ENCODE measurements around the gene MYO1F.
A peak's percentile ranks its signal among the peaks of the same experiment; 100 is the strongest.
"Not testable (repeated sequence)": the region's sequence is repeated elsewhere in the genome, so short reads cannot be mapped to it uniquely, and the experiment has no call there.

Gene MYO1F

GRCh38 chr19:8577247-8577646 is at the start of gene MYO1F:
TSS of gene MYO1F (minus strand) at chr19:8577442. CDS start at chr19:8577309, 133 bp downstream.
- H3K9me3 Mint-ChIP-seq = peaks cover 7% of the 10 kb centered on the region
- H3K4me1 Mint-ChIP-seq = peaks cover 45% of the 10 kb centered on the region
- H3K36me3 Mint-ChIP-seq = peaks cover 16% of the 10 kb centered on the region
- DNase-seq (ENCODE audit: low spot score in 2 of 2) (no peak), ATAC-seq (ENCODE audit: low read depth) (peak; percentile 36)
- no peaks in the 10 kb centered on the region for H3K27me3 Mint-ChIP-seq
- H3K27ac Mint-ChIP-seq = peak within 1 kb of the TSS; percentile 91
- H3K4me3 Mint-ChIP-seq = peak within 1 kb of the TSS; percentile 89

DNA sequence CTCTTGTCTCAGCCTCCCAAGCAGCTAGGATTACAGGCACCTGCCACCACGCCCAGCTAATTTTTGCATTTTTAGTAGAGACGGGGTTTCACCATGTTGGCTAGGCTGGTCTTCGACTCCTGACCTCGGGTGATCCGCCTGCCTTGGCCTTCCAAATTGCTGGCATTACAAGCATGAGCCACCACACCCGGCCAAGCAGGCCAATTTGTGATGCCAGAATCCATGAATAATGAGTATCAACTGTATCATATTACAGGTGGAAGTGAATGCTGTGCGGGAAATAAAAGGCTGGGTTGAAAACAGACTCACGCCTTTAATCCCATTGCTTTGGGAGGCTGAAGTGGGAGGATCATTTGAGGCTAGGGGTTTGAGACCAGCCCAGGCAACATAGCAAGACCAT is 49.6 kb upstream of the MYO1F start:
- Mint-ChIP-seq H3K36me3 (peaks cover 4% of the 10 kb centered on the region), H3K27me3 (peaks cover 7% of the 10 kb centered on the region), H3K27ac (no peak overlapping the region), H3K4me3 (no peak overlapping the region), H3K4me1 (no peaks in the 10 kb centered on the region), H3K9me3 (peaks cover 4% of the 10 kb centered on the region)
- ATAC-seq (ENCODE audit: low read depth) (no peak), DNase-seq (ENCODE audit: low spot score in 2 of 2) (no peak)

- not testable (repeated sequence) for H3K4me3 Mint-ChIP-seq; H3K9me3 Mint-ChIP-seq; H3K27ac Mint-ChIP-seq; ATAC-seq (ENCODE audit: low read depth); DNase-seq (ENCODE audit: low spot score in 2 of 2); H3K36me3 Mint-ChIP-seq; H3K4me1 Mint-ChIP-seq
- peaks cover 12% of the 10 kb centered on the region for H3K27me3 Mint-ChIP-seq
Measured at GRCh38 chr19:8622886-8623285, 45.6 kb upstream of the MYO1F start.

GRCh38 chr19:8618751-8619150 is 41.5 kb upstream of the MYO1F start:
- ATAC-seq (ENCODE audit: low read depth) (no peak), DNase-seq (ENCODE audit: low spot score in 2 of 2) (no peak)
- Mint-ChIP-seq H3K27ac (no peak overlapping the region), H3K4me1 (no peaks in the 10 kb centered on the region), H3K9me3 (peaks cover 1% of the 10 kb centered on the region), H3K36me3 (no peaks in the 10 kb centered on the region), H3K4me3 (no peak overlapping the region), H3K27me3 (peaks cover 15% of the 10 kb centered on the region)

- no peaks in the 10 kb centered on the region for H3K4me1 Mint-ChIP-seq
- no peak for ATAC-seq (ENCODE audit: low read depth)
- H3K4me3 Mint-ChIP-seq = no peak overlapping the region
- H3K27ac Mint-ChIP-seq = no peak overlapping the region
- peaks cover 16% of the 10 kb centered on the region for H3K27me3 Mint-ChIP-seq
- peaks cover 1% of the 10 kb centered on the region for H3K9me3 Mint-ChIP-seq
- no peak for DNase-seq (ENCODE audit: low spot score in 2 of 2)
- H3K36me3 Mint-ChIP-seq = no peaks in the 10 kb centered on the region
Measured at GRCh38 chr19:8617984-8618383, 40.7 kb upstream of the MYO1F start.

GRCh38 chr19:8617325-8617724 is 40.1 kb upstream of the MYO1F start:
- H3K4me3 Mint-ChIP-seq; H3K9me3 Mint-ChIP-seq; H3K27ac Mint-ChIP-seq; H3K4me1 Mint-ChIP-seq; ATAC-seq (ENCODE audit: low read depth); H3K36me3 Mint-ChIP-seq; DNase-seq (ENCODE audit: low spot score in 2 of 2): not testable (repeated sequence)
- H3K27me3 Mint-ChIP-seq = peaks cover 16% of the 10 kb centered on the region

- no peak overlapping the region for H3K27ac Mint-ChIP-seq
- peaks cover 1% of the 10 kb centered on the region for H3K9me3 Mint-ChIP-seq
- peaks cover 16% of the 10 kb centered on the region for H3K27me3 Mint-ChIP-seq
- ATAC-seq (ENCODE audit: low read depth) = no peak
- no peak overlapping the region for H3K4me3 Mint-ChIP-seq
- H3K4me1 Mint-ChIP-seq = no peaks in the 10 kb centered on the region
- no peak for DNase-seq (ENCODE audit: low spot score in 2 of 2)
- no peaks in the 10 kb centered on the region for H3K36me3 Mint-ChIP-seq
Measured at GRCh38 chr19:8616861-8617260, 39.6 kb upstream of the MYO1F start.

GRCh38 chr19:8615813-8616596 is 38.8 kb upstream of the MYO1F start:
- H3K4me1 Mint-ChIP-seq = no peaks in the 10 kb centered on the region
- H3K9me3 Mint-ChIP-seq = peaks cover 1% of the 10 kb centered on the region
- no peak overlapping the region for H3K27ac Mint-ChIP-seq
- H3K36me3 Mint-ChIP-seq = no peaks in the 10 kb centered on the region
- H3K4me3 Mint-ChIP-seq = no peak overlapping the region
- DNase-seq (ENCODE audit: low spot score in 2 of 2) (no peak), ATAC-seq (ENCODE audit: low read depth) (no peak)
- peaks cover 15% of the 10 kb centered on the region for H3K27me3 Mint-ChIP-seq

DNA sequence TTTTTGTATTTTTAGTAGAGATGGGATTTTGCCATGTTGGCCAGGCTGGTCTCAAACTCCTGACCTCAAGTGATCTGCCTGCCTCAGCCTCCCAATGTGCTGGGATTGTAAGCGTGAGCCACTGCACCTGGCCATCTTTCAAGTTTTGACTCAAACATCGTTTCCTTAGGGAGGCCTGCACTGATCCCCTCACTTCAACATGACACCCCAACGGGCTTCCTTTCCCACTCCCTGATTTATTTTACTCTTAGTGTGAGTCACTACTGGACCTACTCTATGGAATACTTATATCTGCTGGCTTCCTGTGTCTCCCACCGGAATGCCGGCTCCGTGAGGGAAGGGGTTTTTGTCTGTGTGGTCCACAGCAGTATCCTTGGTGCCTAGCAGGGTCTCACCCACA is 37.8 kb upstream of the MYO1F start:
- Mint-ChIP-seq H3K4me1 (peaks cover 4% of the 10 kb centered on the region), H3K4me3 (no peak overlapping the region), H3K36me3 (peaks cover 2% of the 10 kb centered on the region), H3K27me3 (peaks cover 11% of the 10 kb centered on the region), H3K27ac (no peak overlapping the region), H3K9me3 (peaks cover 1% of the 10 kb centered on the region)
- ATAC-seq (ENCODE audit: low read depth) (no peak), DNase-seq (ENCODE audit: low spot score in 2 of 2) (no peak)

DNA sequence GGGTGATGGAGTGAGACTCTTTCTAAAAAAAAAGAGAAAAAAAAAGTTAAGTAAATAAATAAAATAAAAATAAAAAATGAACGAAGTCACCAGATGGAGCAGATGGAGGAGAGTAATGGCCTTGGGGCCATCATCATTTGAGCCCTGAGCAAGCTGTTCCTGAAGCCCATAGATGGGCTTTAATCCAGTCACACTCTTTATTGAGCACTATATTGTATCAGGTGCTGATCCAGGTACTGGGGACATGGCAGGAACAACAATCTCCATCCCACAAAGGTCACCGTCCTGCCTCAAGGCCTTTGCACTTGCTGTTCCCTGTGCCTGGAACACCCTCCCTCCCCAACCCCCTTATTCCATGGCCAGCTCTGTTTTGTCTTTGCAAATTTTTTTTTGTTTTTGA is 37.2 kb upstream of the MYO1F start:
- Mint-ChIP-seq H3K27ac (no peak overlapping the region), H3K4me3 (no peak overlapping the region)
- no peak for ATAC-seq (ENCODE audit: low read depth)

DNA sequence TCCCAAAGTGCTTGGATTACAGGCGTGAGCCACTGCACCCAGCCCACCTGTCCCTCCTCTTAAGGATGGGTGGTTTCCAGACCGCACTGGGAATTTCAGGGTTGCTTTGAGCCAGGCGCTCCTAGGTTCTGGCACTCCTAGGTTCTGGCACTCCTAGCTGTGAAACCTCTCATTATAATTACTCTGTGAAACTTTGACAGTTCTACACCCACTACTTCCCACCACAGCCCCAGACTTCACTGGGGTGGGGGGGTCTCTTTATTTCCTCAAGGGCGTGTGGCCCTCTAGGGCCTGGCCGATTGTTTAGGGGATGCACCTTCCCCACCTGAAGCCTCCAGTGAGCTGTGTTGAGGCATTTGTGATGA is 35.5 kb upstream of the MYO1F start:
- Mint-ChIP-seq H3K36me3 (peaks cover 6% of the 10 kb centered on the region), H3K27ac (no peak overlapping the region), H3K4me1 (peaks cover 19% of the 10 kb centered on the region), H3K9me3 (peaks cover 1% of the 10 kb centered on the region), H3K4me3 (no peak overlapping the region), H3K27me3 (peaks cover 29% of the 10 kb centered on the region)
- DNase-seq (ENCODE audit: low spot score in 2 of 2) (no peak), ATAC-seq (ENCODE audit: low read depth) (peak; percentile 22)

More for the DNA sequence above, 37.2 kb upstream of the MYO1F start:
- Mint-ChIP-seq H3K36me3 (peaks cover 6% of the 10 kb centered on the region), H3K27me3 (peaks cover 15% of the 10 kb centered on the region), H3K4me1 (peaks cover 8% of the 10 kb centered on the region), H3K9me3 (peaks cover 1% of the 10 kb centered on the region)
- DNase-seq (ENCODE audit: low spot score in 2 of 2) = no peak

DNA sequence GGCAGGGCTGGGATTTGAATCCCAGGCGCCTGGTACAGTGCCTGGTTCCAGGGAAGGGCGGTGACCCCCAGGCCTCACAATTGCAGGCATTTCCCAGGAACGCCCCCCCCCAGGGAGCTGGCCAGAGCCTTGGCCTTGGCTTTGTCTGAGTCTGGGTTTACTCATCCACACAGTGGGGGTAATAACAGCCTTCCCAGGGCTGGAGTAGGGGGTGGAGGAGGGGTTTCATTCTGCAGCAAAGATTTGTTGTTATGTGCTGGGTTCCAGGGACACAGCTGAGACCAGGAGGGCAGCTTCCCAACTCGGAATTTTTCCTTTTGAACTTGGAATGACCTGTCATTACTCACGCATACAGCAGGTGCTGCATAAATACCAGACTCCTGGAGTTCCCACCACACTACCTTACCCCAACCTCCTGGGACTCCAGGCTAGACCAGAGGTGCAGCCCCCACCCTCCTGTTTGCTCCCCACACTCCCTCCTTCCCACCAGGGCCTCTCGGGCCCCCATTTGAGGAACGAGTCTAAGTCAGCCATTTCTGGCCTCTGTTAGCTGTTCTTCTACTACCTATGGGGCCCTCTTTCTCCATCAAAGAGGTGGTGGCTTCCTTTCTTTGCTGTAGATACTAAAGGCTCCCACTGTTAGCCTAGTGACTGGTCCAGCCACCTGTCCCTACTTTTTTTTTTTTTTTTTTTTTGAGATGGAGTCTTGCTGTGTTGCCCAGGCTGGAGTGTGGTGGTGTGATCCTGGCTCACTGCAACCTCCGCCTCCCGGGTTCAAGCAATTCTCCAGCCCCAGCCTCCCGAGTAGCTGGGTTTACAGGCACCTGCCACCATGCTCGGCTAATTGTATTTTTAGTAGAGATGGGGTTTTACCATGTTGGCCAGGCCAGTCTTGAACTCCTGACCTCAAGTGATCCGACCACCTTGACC is 34.9 kb upstream of the MYO1F start:
- H3K4me1 Mint-ChIP-seq = peaks cover 19% of the 10 kb centered on the region
- peak overlapping the region; percentile 33 for H3K4me3 Mint-ChIP-seq
- no peak for DNase-seq (ENCODE audit: low spot score in 2 of 2)
- H3K9me3 Mint-ChIP-seq = peaks cover 1% of the 10 kb centered on the region
- ATAC-seq (ENCODE audit: low read depth) = peak; percentile 26
- H3K36me3 Mint-ChIP-seq = peaks cover 6% of the 10 kb centered on the region
- no peak overlapping the region for H3K27ac Mint-ChIP-seq
- peaks cover 35% of the 10 kb centered on the region for H3K27me3 Mint-ChIP-seq

- Mint-ChIP-seq H3K27ac (no peak overlapping the region), H3K4me1 (peaks cover 19% of the 10 kb centered on the region), H3K4me3 (no peak overlapping the region), H3K27me3 (peaks cover 39% of the 10 kb centered on the region), H3K36me3 (peaks cover 6% of the 10 kb centered on the region), H3K9me3 (peaks cover 1% of the 10 kb centered on the region)
- ATAC-seq (ENCODE audit: low read depth) (no peak), DNase-seq (ENCODE audit: low spot score in 2 of 2) (no peak)
Measured at GRCh38 chr19:8611391-8611876, 34.2 kb upstream of the MYO1F start.

GRCh38 chr19:8610936-8611300 is 33.7 kb upstream of the MYO1F start:
- no peak overlapping the region for H3K4me3 Mint-ChIP-seq
- no peak overlapping the region for H3K27ac Mint-ChIP-seq
- H3K9me3 Mint-ChIP-seq = peaks cover 1% of the 10 kb centered on the region
- no peak for DNase-seq (ENCODE audit: low spot score in 2 of 2)
- H3K4me1 Mint-ChIP-seq = peaks cover 19% of the 10 kb centered on the region
- no peak for ATAC-seq (ENCODE audit: low read depth)
- peaks cover 39% of the 10 kb centered on the region for H3K27me3 Mint-ChIP-seq
- H3K36me3 Mint-ChIP-seq = peaks cover 6% of the 10 kb centered on the region

Measured in memory B cell (primary cell).